Measurements from ENCODE around the gene SEMA3D.
"Not testable (repeated sequence)": the region's sequence is repeated elsewhere in the genome, so short reads cannot be mapped to it uniquely, and the experiment has no call there.

The SEMA3D gene

GRCh38 chr7:85022064-85022697 is 164.7 kb downstream of the SEMA3D start:
- DNase-seq, result no peak

DNA sequence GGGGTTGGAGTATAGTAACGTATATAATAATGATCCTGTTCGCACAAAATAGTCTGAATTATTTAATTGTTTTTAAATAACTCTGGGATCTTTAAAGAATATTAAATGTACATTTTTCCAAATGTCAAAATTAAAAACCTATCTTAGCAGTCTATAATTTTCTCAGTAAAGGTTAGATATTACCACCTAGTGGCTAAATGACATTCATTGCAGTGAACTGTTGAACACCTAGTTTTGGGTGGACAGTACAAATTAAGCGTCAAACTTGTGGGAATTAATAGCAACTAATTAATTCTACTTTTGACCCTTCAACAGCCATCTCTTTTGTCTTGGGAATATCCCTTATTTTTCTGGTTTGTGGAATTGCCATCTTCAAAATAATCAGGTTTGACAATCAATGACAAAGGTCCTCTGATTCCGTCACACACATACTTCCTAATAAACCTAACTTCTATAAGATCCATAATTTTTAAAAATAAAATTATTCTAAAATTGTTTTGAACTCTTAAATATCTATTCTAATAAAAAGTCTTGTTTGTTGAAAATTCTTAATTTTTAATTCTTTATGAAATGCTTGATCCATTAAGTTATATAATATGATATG is 165.7 kb downstream of the SEMA3D start:
- DNase-seq, result no peak

GRCh38 chr7:85019778-85020177 is 167.1 kb downstream of the SEMA3D start:
- no peak for DNase-seq

DNA sequence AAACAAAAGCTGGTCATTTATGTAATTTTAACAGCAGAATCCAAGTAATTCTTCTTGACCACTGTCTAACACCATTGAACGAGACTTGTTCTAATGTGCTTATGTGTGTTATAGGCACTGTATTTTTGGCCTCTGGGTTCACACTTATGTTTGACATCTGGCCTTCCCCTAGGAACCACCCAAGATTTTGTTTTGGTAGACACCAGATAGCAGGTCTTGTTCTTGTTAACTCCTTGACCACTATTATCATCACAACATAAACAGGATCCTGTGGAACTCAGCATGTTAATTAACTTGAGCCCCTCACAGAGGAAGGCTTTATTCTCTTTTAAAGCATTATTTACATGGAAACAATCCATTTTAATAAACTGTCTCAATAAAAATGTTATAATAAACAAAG is 167.7 kb downstream of the SEMA3D start:
- no peak for DNase-seq

DNA sequence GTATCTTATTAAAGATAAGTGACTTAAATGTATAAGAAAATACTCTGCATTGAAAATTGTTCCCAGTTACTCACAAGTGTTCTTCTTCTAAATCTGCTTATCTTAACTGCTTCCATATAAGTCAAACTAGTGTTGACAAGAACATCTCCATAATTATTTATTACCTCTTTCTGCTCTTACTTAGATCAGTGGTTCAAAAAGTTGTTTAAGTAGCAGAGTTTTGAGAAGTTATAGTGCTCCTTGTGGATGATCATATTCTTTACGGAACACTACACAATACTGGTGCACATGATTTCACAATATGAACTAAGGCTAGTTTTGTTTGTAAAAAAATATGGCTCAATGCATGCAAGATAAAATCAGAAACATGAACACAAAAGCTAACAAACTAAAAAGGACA is 168.4 kb downstream of the SEMA3D start:
- DNase-seq, result no peak

DNA sequence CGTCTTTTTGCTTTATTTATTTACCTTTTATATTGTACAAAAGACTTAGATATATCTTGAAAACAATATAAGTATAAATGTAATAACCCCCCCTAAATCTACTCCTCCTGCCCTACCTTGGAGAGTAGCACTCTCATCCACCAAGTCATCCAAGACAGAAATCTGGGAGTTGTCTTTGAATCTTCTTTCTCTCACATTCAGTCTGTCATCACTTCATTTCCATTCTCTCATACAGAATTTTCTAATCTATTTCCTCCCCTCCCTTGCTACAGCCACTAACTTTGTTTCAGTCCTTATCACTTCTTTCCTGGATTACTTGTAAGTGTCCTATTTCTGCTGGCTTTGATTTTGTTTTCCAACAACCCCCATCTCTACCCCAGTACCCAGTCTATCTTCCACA is 170.6 kb downstream of the SEMA3D start:
- DNase-seq, result no peak

DNA sequence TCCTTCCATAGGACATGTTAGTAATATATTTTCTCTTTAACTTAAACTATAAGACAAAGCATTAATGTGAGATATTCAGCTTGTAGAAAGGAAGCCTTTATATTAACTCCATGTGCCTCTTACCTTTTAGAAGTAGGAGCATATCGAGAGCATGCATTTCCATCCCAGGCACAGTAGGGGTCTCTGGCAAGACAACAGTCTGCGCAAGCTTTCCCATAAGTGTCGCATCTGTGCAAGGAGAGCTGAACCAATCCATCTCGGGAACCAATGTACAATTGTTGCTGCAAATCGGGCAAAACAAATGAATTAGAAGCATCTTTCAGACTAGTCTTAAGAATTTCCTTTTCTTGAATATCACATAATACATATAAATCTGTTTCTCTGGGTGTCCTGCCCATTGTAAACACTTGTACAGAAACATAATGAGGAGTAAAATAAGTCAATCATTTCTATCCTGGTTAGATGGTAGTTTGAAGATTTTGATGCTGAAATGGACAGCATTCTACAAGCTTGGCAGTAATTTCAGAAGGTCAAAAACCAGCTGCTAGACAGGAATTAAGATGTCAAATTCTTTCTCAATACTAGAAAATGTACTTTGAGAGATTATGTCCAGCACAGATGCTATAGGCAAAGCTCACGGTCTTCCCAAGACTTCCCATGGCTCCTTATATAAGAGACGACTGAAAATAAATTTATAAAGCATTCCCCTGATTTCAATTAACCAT is 171.8 kb downstream of the SEMA3D start:
- DNase-seq, result no peak

DNA sequence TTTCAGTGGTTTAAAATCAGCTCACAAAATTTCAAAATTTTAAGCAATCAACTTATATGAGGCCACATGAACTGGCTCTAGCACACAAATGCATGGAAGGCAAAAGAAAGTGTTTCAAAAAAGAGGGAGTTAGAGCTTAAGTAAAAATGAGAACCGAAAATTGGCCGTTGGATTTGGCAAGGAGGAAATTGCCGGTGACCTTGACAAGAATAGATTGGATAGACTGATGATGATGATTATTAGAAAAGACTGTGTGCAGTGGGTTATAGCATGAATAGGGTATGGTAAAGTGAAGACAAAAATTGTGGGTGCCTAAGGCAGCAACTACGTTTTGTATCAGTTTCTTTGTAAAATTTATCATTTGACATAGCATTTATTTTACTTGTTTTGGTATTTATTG is 175.7 kb downstream of the SEMA3D start:
- DNase-seq, result no peak

DNA sequence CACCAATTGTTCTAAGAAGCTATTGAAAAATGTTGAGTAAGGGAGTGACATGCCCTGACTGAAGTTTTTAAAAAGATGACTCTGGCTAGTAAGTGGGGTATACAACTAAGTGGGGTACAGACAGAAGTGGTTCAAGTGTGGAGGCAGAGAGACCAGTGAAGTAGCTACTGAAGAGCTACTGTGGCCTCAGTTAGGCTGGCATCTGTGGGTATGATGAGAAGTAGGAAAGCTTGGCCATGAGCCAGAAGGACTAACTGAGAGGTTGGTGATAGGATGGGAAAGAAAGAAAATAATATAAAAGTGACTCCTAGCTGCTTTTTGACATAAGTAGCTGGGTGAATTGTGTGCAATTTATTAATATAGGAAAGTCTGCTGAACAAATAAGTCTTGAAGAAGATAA is 176.6 kb downstream of the SEMA3D start:
- DNase-seq, result no peak

DNA sequence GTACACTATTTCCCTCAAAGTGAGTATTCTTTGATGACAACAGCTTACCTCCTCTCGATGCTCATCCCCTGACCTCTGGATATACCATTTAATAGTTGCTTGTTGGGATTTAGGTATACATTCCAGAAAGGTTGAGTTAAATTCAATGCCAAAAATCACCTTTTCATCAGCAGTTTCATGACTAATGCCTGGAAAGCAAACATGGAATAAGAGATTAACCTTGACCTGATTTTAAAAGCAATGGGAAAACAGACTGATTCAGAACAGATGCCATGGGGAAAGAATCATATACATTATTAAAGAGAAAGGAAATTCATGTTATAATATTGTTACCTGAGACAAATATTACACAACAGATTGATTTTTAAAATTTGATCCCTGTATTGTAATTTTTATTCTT is 180.1 kb downstream of the SEMA3D start:
- DNase-seq, result no peak

DNA sequence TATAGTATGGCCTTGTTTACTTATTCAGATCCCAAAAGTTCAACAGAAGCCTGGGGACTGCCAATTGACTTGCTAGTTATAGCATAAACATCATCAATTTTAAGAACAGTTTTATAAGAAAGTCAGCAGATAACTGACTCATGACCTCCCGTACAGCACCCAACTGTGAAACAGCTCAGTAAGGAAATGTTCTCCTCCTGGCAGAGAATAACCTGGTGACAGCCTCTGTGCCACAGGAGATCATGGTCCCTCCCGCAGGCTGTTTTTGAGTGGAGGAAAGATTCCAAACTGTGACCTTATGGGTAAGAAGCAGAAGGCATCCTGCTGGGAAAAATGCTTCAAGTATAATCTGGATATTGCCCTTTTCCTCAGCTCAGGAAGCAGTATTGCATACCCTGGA is 182.5 kb downstream of the SEMA3D start:
- no peak for DNase-seq

GRCh38 chr7:85001495-85002345 is 185.1 kb downstream of the SEMA3D start:
- no peak for DNase-seq

- DNase-seq, result no peak
Measured at GRCh38 chr7:85000735-85001350, 186.0 kb downstream of the SEMA3D start.

DNA sequence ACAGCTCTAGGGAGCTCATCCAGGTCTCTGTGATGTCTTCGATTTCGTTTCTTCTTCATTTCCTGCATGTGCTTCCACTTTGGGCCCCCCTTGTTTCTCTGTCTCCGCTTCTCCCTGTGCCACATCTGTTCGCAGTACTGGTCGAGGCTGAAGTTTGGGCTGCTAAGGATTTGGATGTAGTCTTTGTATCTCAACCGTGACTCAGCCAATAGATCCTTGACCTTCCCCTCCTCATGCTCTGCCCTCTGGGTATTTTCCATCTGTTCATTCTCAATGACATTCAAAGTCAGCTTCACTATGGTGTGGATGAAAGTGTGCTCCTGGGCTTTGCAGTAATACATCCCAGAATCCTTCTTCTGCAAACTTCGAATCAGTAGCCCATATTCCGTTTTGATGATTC is 187.4 kb downstream of the SEMA3D start:
- no peak for DNase-seq

- no peak for DNase-seq
Measured at GRCh38 chr7:84998665-84999064, 188.2 kb downstream of the SEMA3D start.

- DNase-seq, result no peak
Measured at GRCh38 chr7:84997626-84998025, 189.2 kb downstream of the SEMA3D start.

DNA sequence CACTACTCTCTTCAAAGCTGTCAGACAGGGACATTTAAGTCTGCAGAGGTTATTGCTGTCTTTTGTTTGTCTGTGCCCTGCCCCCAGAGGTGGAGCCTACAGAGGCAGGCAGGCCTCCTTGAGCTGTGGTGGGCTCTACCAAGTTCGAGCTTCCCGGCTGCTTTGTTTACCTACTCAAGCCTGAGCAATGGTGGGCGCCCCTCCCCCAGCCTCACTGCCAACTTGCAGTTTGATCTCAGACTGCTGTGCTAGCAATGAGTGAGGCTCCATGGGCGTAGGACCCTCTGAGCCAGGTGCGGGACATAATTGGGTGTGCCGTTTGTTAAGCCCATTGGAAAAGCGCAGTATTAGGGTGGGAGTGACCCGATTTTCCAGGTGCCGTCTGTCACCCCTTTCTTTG is 193.9 kb downstream of the SEMA3D start:
- DNase-seq, result not testable (repeated sequence)

DNA sequence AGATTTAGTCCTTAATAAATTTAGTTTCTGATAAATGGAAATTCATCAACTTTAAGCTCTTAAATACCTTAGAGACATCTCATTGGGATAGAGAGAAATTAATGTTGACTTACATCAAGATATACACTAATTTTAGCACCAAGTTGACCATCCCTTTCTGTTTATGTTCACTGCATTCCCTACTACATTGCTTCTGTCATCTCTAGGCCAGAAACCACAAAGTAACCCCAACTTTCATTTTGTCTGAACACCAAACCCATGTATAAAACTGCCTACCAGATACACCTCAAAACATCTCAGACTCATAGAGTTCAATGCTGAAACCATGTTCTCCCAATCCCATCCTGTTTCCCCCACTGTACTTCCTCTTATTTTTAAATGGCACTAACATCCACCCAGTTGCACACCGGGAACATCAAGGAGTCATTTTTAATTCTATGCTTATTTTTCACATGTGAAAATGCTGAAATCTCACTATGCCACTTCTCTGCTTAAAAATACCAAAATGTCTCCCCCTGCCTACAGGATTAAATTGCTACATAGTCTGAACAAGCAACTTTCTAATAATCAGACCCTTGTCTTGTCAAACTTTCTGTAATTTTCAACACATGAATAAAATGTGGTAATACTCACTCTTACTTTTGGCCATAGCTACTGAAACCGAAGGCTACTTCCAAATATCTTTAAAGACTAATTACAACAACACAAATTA is 201.6 kb downstream of the SEMA3D start:
- DNase-seq, result no peak

DNA sequence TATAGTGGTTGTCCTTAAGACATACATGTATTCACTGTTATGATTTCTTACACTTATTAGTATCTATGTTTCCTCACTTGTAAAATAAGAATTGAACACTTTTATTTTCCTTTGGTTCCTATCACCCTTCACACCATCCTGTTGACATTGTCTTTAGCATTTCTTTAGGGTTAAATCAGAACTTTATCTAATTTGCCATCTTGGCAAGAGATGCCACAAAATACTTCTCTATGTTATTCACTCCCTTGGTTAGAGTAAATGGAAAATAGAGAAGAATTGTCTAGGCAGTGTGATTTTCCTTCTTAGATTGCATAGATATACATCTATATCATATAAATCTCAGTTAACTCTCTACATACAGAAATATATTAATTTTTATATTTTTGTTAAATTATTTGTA is 204.7 kb downstream of the SEMA3D start:
- DNase-seq, result no peak

DNA sequence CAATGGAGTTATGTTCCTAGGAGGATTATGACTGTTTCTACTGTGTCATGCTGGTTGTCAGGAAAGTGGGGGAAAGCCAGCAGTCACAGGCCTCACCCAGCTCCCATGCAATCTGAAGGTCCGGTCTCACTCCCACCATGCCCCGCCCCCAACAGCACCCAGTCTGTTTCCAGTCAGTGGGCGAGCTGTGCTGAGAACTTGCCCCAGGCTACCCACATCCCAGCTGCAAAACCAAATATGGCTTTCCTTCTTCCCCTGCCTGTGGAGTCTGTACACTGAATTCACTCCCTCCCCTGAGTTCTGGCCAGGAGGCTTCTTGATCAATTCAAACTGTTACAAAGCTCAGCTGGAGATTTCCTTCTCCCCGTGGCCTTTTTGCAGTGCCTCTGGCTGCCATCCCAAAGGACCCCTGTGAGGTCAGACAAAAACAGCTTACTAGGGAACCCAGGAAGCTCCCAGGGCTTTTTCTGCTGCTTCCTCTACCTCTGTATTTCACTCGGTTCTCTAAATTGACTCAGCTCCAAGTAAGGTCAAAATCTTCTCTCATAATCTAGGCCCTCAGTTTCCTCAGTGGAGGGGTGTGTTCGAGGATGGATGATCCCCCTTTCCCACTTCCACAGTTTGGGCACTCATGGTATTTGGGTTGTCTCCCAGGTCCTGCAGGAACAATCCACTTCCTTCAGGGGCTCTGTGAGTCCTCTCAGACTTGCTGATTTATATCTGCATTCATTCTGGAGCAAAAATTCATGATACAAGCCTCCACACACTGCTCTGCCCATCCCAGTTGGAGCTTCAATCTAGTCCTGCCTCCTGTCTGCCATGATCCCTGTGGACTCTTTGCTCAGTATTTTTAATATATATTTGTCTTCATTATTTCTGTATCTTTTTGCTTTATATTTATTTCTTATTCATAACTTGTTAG is 205.5 kb downstream of the SEMA3D start:
- DNase-seq, result no peak

- DNase-seq, result no peak
Measured at GRCh38 chr7:84975586-84976185, 211.2 kb downstream of the SEMA3D start.

All from GF-D8 (cell line).